ENCODE measurements around the gene COBLL1.

COBLL1 gene

GRCh38 chr2:164754157-164755093 is 87.2 kb downstream of the COBLL1 start:
- no peak for DNase-seq

GRCh38 chr2:164752956-164753355 is 88.7 kb downstream of the COBLL1 start:
- DNase-seq: no peak

GRCh38 chr2:164747783-164748433 is 93.7 kb downstream of the COBLL1 start:
- DNase-seq: no peak

DNA sequence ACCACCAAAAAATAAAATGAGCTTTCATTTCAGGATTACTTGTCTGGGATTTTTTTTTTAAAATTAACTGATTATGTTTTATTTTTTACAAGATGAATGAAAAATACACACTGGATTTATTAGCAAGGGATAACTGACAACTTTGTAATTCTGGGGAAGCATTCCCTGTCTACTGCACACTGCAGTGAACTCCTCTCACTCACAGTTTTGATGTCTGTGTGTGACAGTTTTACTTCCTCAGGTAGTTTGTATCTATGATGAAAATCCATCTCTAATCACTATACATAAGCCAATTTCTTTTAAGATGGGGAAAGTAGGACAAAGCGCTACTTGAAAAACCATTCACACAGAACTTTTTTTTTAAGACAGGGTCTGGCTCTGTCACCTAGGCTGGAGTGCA is 94.5 kb downstream of the COBLL1 start:
- no peak for DNase-seq

DNA sequence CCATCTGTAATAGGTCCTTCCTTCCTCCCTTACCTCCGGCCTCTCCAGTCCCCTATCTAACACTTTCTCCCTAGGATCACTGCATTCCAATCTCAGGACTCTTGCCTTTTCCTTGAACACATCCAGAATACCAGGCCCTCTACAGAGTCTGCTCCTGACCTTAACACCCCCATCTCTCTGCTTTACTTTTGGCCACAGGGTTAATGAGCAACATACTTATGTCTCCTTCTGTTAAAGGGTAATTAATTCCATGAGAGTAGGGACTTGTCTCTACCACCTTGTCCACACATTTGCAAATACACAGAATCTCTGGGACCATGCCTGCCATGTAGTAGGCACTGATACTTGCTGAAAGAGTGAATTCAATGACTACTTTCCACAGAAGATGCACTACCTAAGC is 94.9 kb downstream of the COBLL1 start:
- no peak for DNase-seq

DNA sequence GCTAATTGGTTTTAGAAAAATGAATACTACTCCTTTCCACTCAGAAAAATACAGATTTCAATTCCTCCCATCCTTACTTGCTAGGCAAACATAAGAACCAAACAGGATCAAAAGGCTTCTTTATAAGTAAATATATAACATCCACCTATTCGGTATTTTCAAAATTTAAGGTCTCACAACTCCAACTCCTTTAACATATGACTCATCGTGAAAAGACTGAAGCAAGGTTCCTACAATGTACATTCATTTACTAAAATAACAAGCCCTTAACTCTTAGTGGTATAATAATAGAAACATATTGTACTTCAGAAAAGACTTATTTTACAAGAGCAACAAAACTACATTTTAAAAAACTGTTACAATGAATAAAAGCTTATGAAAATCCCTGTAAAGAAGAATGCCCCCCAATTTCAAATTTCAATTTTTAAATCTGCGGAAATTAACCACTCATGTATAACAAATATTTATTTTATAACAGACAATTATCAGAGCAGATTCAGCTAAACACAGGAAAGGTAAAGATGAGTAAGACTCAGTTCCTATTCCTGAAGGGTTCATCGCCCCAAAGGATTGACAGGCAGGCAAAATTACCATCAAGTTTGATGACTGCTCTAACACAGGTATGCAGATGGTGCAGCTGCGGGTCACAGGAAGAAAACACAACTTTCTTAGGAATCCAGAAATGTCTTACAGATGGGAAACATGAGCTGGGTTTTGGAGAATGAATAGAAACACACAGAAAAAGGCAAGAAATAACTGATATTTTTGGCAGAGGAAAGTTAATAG is 96.4 kb downstream of the COBLL1 start:
- DNase-seq: no peak

- no peak for DNase-seq
Observed at GRCh38 chr2:164742738-164743317, 98.8 kb downstream of the COBLL1 start.

GRCh38 chr2:164739966-164740365 is 101.7 kb downstream of the COBLL1 start:
- DNase-seq: no peak

DNA sequence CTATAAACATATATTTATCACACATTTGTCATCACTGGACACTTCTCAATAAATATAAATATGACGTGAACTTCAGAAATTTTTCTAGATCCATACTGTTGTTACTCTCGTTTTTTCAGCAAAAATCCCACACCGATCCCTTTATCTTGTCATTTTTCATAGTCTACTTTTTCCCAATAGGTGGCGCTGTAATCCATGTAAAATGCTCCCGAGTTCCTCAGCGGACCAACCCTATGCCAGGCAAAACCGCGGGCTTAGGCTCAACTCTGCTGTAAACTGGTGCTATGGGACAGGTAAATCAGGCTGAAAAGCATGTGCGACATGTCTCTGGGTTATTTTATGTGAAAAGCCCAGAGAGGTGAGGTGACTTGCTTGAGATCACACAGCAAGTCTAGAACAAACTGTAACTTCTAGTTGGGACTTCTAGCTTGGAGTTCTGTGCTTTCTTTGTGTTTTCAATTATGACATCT is 104.0 kb downstream of the COBLL1 start:
- DNase-seq: no peak

- DNase-seq: no peak
Observed at GRCh38 chr2:164735309-164735919, 106.2 kb downstream of the COBLL1 start.

DNA sequence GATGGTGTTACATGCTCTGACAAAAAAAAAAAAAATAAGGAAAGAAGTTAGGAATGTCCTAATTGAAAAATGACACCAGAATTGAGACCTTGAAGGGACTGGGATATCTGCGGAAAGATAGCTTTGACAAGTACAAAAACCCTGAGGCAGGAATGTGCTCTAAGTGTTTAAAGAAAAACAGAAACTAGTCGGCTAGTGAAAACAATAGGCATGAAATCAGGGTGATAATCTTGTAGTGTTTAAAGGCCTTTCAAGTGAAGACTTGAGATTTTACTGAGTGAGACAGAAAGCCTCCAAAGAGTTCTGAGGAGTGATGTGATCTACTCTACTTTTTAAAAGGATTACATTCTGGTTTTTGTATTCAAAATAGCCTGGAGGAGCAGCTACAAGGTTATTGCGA is 107.4 kb downstream of the COBLL1 start:
- DNase-seq: no peak

DNA sequence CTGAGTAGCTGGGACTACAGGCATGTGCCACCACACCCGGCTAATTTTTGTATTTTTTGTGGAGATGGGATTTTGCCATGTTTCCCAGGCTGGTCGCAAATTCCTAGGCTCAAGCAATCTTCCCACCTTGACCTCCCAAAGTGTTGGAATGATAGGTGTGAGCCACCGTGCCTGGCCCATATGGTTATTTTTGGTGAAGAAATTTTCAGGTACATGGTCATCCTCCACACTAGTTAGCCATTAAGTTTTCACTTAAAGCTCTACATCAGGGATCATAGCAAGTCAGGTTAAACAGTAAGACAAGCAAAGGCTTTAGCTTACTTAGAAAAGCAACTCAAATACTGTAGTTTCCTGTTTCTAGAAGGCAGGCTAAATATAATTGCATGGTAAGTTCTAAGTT is 116.1 kb downstream of the COBLL1 start:
- no peak for DNase-seq

- no peak for DNase-seq
Observed at GRCh38 chr2:164722616-164723338, 118.8 kb downstream of the COBLL1 start.

- no peak for DNase-seq
Observed at GRCh38 chr2:164721430-164721829, 120.2 kb downstream of the COBLL1 start.

GRCh38 chr2:164719996-164720941 is 121.4 kb downstream of the COBLL1 start:
- no peak for DNase-seq

DNA sequence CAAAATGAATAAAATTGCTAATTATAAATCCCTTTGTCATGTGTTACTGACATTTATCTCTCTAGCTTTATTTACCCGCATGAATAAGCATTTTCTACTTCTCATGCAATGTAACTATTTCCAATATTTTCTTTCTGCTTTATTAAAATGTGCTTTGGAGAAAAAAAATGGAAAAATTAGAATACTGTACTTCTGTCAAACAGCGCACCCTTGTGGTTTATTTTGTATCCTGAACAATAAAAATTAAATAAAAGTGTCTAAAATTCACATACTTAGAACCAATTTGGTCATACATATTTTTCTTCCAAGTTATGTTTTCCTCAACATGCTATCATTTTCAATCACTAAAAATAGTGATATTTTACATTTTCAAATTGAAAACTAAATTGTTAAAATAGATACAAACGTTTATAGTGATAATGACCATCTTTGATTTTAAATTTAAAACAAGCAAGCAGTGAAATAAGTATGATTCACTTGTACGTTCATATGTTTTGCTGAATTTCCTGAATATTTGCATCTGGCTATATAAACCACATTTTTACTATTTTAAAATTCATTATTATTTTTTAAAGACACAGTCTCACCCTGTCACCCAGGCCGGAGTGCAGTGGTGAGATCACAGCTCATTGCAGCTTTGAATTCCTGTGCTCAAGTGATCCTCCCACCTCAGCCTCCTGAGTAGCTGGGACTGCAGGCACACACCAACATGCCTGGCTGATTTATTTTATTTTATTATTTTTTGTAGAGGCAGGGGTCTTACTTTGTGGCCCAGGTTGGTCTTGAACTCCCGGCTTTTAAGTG is 124.4 kb downstream of the COBLL1 start:
- DNase-seq: no peak

GRCh38 chr2:164714471-164714870 is 127.2 kb downstream of the COBLL1 start:
- DNase-seq: no peak

DNA sequence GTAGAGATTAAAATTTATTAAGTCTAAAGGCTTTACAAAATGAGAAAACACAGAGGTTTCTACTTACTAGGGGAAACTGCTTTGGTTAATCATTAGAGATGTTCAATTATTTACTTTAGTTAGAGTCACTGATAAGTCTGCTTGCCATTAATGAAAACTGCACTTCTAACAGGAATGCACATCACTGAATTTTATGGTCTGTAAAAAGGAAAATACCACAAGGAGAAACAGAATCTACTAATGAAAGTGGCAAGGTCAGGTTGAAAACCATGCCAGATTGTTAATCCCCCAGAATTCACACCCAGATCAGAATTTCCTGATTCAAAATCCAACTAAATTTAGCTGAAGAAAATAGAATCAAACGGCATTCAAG is 129.9 kb downstream of the COBLL1 start:
- DNase-seq: no peak

DNA sequence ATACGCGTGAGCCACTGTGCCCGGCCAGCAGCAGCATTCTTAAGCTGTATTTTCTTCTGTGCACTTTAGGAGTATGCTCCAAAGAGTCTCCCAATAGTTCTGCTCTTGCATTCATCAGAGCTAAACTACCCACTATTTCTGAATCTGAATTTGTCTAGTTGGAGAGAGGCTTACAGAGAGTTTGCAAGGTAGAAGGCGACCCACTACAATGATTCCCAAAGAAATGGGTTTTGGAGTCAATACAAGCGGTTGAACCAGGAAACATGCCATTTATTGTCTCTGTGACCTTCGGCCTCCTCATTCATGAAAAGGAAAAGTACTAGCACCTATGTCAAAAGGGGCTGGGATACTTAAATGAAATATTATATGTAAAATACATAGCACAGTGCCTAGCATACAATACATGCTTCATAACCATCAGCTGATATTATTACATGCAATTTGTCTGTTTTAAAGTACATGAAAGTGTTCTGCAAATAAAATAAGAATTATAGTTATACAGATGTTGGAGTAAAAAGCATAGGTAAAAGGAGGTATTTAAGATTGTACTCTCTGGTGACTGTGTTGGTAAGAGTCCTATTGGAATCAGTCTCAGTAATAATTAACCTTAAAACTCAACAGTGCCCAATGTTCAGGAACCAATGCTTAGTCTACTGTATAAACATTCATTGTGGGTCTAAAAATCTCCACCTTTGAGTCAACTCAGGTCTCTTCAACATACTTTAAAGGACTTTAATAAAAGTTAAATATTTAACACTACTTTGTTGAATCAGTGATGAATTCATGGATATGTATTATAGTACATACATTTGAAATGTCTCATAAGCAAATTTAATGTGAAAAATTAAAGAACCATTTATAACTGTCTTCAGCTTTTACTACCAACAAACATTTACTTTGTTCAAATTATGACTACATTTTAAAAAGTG is 130.5 kb downstream of the COBLL1 start:
- DNase-seq: no peak

Data from activated CD4-positive, alpha-beta T cell treated with anti-CD3 and anti-CD28 coated beads for 4 hours (primary cell).